Measurements from ENCODE around the gene GALNTL6.

Gene GALNTL6

DNA sequence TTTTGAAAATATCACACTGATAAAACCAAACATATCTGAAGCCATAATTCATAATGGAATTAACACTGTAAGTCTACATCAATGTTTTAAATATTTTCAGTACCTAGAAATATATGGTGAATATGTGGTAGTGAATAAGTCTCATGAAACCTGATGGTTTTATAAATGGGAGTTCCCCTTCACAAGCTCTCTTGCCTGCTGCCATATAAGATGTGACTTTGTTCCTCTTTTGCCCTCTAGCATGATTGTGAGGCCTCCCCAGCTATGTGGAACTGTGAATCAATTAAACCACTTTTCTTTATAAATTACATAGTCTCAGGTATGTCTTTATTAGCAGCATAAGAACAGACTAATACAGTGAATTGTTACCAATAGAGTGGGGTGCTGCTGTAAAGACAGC is 818.6 kb downstream of the GALNTL6 start:
- H3K36me3 ChIP-seq (ENCODE audit: insufficient read depth, low read length), result no peaks in the 10 kb centered on the region
- no peaks in the 10 kb centered on the region for H3F3A ChIP-seq (ENCODE audit: low read depth)
- no peaks in the 10 kb centered on the region for H4K20me1 ChIP-seq (ENCODE audit: insufficient read depth, low read length, poor library complexity, severe bottlenecking)
- H3K9ac ChIP-seq (ENCODE audit: low read depth, low read length, poor library complexity, severe bottlenecking), result no peak overlapping the region
- H3K4me3 ChIP-seq (ENCODE audit: low read length, poor library complexity, severe bottlenecking), result no peak overlapping the region
- TF ChIP-seq, protein P1, sequence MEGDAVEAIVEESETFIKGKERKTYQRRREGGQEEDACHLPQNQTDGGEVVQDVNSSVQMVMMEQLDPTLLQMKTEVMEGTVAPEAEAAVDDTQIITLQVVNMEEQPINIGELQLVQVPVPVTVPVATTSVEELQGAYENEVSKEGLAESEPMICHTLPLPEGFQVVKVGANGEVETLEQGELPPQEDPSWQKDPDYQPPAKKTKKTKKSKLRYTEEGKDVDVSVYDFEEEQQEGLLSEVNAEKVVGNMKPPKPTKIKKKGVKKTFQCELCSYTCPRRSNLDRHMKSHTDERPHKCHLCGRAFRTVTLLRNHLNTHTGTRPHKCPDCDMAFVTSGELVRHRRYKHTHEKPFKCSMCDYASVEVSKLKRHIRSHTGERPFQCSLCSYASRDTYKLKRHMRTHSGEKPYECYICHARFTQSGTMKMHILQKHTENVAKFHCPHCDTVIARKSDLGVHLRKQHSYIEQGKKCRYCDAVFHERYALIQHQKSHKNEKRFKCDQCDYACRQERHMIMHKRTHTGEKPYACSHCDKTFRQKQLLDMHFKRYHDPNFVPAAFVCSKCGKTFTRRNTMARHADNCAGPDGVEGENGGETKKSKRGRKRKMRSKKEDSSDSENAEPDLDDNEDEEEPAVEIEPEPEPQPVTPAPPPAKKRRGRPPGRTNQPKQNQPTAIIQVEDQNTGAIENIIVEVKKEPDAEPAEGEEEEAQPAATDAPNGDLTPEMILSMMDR (conservative IDR thresholded peaks at IDR 0.05; ENCODE audit: low read length), result no peak
- TF ChIP-seq EZH2phosphoT487 (IDR thresholded peaks at IDR 0.05; ENCODE audit: borderline replicate concordance), result no peak
- no peaks in the 10 kb centered on the region for H3K9me3 ChIP-seq (ENCODE audit: insufficient read depth, low read depth, low read length)
- no peaks in the 10 kb centered on the region for H3K79me2 ChIP-seq (ENCODE audit: insufficient read depth, low read length)
- no peaks in the 10 kb centered on the region for H3K27me3 ChIP-seq (ENCODE audit: insufficient read depth, low read length, poor library complexity, severe bottlenecking)
- H3K4me1 ChIP-seq (ENCODE audit: insufficient read depth, low read length, poor library complexity, severe bottlenecking), result no peaks in the 10 kb centered on the region
- H3K4me2 ChIP-seq (ENCODE audit: low read depth, low read length, poor library complexity, severe bottlenecking), result no peak overlapping the region
- H2AFZ ChIP-seq (ENCODE audit: low read length), result no peak overlapping the region
- no peaks in the 10 kb centered on the region for H3K9me2 ChIP-seq (replicated peaks; ENCODE audit: low read depth, low read length)

DNA sequence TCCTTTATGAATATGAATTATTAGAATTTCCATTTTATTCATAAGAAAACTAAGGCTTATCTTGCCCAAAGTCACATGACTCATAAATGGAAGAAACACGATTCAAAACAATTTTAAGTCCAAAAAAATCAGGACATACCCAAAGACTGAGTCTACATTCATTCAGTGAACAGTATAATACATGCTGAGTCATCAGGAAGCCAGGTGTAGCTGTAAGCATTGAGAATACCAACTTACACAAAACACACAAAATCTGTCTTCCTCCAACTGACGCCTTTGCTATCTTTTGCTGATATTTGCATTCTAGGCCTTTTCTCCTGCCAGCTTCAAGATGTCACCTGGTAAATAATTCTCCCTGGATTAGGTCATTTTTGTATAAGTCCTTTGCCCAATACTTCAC is 835.3 kb downstream of the GALNTL6 start:
- Histone ChIP-seq H4K20me1 (ENCODE audit: insufficient read depth, low read length, poor library complexity, severe bottlenecking) (no peaks in the 10 kb centered on the region), H2AFZ (ENCODE audit: low read length) (no peak overlapping the region), H3K27me3 (ENCODE audit: insufficient read depth, low read length, poor library complexity, severe bottlenecking) (no peaks in the 10 kb centered on the region), H3K4me1 (ENCODE audit: insufficient read depth, low read length, poor library complexity, severe bottlenecking) (no peaks in the 10 kb centered on the region), H3K4me3 (ENCODE audit: low read length, poor library complexity, severe bottlenecking) (no peak overlapping the region), H3K79me2 (ENCODE audit: insufficient read depth, low read length) (no peaks in the 10 kb centered on the region), H3F3A (ENCODE audit: low read depth) (no peaks in the 10 kb centered on the region), H3K36me3 (ENCODE audit: insufficient read depth, low read length) (no peaks in the 10 kb centered on the region), H3K9me2 (replicated peaks; ENCODE audit: low read depth, low read length) (no peaks in the 10 kb centered on the region), H3K9ac (ENCODE audit: low read depth, low read length, poor library complexity, severe bottlenecking) (no peak overlapping the region), H3K4me2 (ENCODE audit: low read depth, low read length, poor library complexity, severe bottlenecking) (no peak overlapping the region), H3K9me3 (ENCODE audit: insufficient read depth, low read depth, low read length) (no peaks in the 10 kb centered on the region)
- TF ChIP-seq EZH2phosphoT487 (IDR thresholded peaks at IDR 0.05; ENCODE audit: borderline replicate concordance), result no peak
- TF ChIP-seq, protein P1 (conservative IDR thresholded peaks at IDR 0.05; ENCODE audit: low read length), result no peak

DNA sequence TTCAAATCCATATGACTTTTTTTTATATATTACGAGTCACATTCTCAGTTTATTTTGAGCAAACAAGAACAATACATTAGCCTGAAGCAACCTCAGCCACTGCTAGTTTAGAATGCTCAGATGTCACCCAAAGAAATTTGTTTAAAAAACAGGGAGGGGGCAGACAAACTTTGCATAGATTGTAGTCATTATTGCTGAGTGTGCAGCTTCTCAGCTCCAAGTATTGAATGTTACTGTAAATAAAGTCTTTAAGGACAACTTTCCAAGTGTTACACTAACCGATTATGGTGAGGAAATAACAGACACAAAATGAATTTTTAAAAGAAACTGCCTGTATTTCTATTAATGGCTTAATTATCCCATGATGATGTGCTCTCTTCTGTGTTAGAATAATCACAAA is 835.9 kb downstream of the GALNTL6 start:
- H3K9me2 ChIP-seq (replicated peaks; ENCODE audit: low read depth, low read length), result no peaks in the 10 kb centered on the region
- no peaks in the 10 kb centered on the region for H3K9me3 ChIP-seq (ENCODE audit: insufficient read depth, low read depth, low read length)
- H3K36me3 ChIP-seq (ENCODE audit: insufficient read depth, low read length), result no peaks in the 10 kb centered on the region
- no peak overlapping the region for H3K9ac ChIP-seq (ENCODE audit: low read depth, low read length, poor library complexity, severe bottlenecking)
- no peaks in the 10 kb centered on the region for H3F3A ChIP-seq (ENCODE audit: low read depth)
- no peaks in the 10 kb centered on the region for H4K20me1 ChIP-seq (ENCODE audit: insufficient read depth, low read length, poor library complexity, severe bottlenecking)
- H2AFZ ChIP-seq (ENCODE audit: low read length), result no peak overlapping the region
- TF ChIP-seq EZH2phosphoT487 (IDR thresholded peaks at IDR 0.05; ENCODE audit: borderline replicate concordance), result no peak
- TF ChIP-seq, protein P1 (conservative IDR thresholded peaks at IDR 0.05; ENCODE audit: low read length), result no peak
- no peaks in the 10 kb centered on the region for H3K4me1 ChIP-seq (ENCODE audit: insufficient read depth, low read length, poor library complexity, severe bottlenecking)
- H3K4me3 ChIP-seq (ENCODE audit: low read length, poor library complexity, severe bottlenecking), result no peak overlapping the region
- no peaks in the 10 kb centered on the region for H3K79me2 ChIP-seq (ENCODE audit: insufficient read depth, low read length)
- no peak overlapping the region for H3K4me2 ChIP-seq (ENCODE audit: low read depth, low read length, poor library complexity, severe bottlenecking)
- no peaks in the 10 kb centered on the region for H3K27me3 ChIP-seq (ENCODE audit: insufficient read depth, low read length, poor library complexity, severe bottlenecking)
